ENCODE results near the gene SLC27A4.

DNA sequence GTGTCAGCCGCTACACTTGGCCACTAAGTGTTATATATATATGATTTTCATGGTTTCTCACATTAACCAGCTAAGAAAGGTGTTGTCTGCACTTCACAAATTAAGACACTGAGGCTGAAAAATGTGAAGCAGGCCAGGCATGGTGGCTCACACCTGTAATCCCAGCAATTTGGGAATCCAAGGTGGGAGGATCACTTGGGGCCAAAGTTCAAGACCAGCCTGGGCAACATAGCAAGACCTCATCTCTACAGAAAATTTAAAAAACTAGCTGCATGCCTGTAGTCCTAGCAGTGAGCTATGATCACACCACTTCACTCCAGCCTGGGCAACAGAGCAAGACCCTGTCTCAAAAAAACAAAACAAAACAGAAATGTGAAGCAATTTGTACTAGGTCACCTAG is 15.9 kb upstream of the SLC27A4 start:
- TF ChIP-seq, protein P1, sequence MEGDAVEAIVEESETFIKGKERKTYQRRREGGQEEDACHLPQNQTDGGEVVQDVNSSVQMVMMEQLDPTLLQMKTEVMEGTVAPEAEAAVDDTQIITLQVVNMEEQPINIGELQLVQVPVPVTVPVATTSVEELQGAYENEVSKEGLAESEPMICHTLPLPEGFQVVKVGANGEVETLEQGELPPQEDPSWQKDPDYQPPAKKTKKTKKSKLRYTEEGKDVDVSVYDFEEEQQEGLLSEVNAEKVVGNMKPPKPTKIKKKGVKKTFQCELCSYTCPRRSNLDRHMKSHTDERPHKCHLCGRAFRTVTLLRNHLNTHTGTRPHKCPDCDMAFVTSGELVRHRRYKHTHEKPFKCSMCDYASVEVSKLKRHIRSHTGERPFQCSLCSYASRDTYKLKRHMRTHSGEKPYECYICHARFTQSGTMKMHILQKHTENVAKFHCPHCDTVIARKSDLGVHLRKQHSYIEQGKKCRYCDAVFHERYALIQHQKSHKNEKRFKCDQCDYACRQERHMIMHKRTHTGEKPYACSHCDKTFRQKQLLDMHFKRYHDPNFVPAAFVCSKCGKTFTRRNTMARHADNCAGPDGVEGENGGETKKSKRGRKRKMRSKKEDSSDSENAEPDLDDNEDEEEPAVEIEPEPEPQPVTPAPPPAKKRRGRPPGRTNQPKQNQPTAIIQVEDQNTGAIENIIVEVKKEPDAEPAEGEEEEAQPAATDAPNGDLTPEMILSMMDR (IDR thresholded peaks at IDR 0.05), result no peak
- no peak for TF ChIP-seq POLR2AphosphoS5 (IDR thresholded peaks at IDR 0.05)
- TF ChIP-seq POLR2A (IDR thresholded peaks at IDR 0.05), result no peak
